T follicular helper cell (primary cell): ENCODE results near the gene TTC28.

Experiments
- DNase-seq: peaks from one replicate; pipeline ENCODE4 v3.0.0-alpha.2; 2020; ENCODE audit warnings: low read depth

The TTC28 gene

DNA sequence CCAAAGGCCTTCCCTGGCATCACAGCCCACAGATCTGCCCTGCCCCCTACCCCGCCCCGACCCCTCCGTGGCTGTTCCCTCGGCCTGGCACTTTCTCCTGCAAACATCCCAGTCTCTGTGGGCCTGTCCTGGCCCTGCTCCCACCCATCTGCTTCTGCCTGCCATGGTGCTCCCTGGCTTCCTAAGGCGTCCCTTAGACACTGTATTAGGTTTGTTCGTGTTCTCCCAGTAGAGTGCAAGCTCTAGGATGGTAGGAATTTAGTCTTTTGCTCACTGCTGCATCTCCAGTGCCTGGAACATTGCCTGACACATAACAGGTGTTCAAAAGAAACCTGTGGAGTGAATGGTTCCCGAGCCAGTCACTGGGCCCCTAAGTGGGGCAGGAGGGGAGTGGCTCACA is 690.9 kb downstream of the TTC28 start:
- no peak for DNase-seq

DNA sequence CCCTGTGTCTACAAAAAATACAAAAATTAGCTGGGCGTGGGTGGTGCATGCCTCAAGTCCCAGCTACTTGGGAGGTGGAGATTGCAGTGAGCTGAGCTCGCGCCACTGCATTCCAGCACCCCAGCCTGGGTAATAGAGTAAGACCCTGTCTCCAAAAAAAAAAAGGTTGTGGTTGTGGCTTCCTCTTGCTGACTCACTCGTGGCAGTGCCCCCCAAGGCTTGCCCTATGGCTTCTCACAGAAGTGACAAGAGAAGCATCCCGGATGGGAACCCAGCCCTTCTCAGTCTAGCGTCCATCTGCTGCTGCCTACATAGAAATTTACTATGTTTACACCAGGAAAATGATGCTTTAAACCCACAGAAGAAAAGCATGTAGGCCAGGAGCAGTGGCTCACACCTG is 692.1 kb downstream of the TTC28 start:
- DNase-seq = no peak

DNA sequence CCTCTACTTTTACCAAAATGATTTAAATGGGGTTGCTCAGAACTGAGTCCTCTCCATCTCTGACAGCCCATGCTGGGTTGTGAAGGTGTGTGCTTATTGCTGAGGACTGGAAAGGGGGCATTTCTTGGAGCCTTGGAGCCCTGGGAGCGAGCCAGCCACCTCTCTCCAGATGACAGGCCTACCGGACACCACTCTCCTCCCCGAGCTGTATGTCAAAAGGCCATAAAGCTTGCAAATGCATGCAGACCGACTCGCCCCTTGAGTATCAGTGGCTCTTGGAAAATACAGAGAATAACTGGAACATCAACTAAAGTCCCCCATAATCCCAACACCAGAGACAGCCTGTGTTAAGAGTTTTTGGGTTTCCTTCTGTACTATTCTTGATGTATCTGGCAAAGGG is 692.7 kb downstream of the TTC28 start:
- no peak for DNase-seq

DNA sequence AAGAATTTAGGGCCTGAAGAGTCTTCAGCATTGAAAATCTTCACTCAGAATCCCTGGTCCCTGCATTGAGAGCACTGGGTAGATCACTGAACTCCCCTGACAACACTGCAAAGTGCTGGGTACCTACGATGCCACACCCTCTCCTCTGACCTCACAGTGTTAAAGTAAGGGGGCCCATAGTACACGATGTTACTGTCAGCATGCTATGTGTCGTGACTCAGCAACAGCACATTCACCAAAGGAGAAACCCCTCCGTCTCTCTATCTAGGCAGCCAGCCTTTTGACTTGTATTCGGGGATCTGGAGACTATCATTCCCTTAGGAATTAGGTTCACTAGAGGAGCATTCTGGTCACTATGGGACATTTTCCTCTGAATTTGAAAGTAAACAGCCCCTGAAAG is 693.2 kb downstream of the TTC28 start:
- DNase-seq = no peak

DNA sequence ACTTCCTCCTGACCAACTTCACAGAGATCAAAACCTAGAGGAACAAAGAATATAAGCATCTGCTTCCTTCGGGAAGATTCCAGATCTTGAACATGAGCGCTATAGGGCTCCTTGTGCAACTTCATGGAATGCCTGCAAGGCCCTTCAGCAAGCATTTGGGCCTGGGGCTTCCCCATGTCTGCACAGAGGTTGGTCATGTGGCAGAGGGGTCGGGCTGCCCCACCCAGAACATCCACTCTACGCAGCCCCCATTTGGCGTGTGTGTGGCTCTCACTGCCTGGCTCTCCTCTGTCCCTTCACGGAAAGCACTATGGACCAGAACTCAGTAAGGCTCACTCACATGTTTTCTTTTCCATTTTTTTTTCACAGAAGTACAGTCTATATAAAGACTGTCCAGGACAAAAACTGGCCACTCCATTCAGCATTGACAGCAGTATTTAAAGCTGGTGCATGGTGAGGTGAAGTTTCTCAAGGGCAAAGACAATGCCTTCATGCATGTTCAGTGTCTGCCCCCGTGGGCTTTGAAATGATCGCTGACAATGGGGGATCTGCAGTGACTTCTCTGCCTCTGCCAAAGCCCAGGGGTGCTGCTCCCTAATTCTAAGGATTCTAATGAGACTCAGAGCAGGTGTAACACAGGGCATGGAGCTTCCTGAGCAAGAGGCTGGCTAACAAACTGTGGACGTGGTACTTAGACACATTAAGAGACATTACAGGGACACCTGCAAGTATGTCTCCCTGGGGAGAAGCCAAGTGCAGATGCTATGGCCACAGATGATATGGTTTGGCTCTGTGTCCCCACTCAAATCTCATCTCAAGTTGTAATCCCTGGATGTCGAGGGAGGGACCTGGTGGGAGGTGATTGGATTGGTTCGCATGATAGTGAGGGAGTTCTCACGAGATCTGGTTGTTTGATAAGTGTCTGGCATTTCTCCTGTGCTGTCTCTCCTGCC is 694.0 kb downstream of the TTC28 start:
- no peak for DNase-seq

DNA sequence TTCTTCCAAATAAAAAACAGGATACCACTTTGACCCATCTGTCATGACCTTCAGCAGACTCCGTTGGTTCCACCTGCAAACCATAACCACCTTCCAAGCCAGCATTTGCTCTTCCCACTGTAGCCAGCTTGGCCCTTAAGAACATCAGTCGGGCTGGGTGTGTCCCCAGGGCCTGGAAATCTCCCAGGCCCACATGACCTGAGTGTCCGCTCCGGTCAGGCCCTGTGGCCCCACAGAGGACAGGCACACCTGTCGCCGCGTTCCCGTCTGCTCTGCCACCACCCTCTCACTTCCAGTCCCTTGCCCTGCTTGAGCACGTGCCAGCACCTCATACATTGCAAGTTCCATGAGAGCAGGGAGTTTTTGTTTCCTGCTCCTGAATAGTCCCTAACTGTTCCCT is 694.9 kb downstream of the TTC28 start:
- DNase-seq = no peak

DNA sequence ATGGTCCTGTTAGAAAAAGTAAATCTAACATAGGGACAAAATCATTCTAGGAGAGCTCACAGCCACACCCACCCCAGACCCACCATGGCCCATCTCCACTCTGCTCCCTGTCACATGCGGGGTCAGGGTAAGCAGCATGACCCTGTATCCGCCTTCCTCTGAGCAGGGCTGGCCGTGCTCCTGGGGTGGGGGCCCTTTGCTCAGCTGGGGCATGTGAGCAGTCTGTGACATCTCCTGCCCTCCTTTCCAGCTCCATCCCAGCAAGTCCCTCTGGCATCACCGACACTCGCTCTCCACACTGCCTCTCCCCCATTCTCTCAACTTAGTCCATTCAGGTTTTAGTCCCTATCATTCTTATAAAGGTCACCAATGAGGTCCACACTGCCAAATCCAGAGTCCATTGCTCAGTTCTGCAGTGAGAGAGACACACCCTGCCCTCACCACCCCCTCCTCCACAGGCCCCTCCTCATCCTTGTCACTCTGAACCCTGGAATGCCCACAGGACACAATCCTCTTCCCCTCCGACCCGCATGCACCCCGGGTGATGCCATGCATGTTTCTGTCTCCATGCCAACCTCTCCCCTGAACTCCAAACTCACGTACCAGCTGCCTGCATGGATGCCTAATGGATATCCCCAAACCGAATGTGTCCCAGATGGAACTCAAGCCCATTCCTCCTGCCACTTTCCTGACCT is 695.5 kb downstream of the TTC28 start:
- no peak for DNase-seq

DNA sequence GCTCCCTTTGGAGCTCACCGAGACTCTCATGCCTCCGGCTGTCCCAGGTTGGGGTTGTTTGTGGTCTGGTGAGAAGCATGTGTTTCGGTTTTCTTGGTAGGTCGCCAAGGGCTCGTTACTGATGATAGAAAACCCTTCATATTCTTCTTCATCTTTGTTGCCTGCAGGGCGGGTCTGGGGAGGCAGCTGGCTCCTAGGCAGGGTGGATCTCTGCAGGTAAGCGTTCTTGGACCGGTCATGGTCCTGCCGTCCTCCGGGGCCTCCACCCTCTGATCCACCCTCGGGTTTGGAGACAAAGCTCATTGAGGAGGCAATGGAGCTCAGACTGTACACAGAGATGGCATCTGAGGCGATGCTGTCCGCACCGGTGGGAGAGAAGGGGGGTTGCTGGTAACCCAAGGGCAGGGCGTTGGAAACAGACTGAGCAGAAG is 696.3 kb downstream of the TTC28 start:
- no peak for DNase-seq

DNA sequence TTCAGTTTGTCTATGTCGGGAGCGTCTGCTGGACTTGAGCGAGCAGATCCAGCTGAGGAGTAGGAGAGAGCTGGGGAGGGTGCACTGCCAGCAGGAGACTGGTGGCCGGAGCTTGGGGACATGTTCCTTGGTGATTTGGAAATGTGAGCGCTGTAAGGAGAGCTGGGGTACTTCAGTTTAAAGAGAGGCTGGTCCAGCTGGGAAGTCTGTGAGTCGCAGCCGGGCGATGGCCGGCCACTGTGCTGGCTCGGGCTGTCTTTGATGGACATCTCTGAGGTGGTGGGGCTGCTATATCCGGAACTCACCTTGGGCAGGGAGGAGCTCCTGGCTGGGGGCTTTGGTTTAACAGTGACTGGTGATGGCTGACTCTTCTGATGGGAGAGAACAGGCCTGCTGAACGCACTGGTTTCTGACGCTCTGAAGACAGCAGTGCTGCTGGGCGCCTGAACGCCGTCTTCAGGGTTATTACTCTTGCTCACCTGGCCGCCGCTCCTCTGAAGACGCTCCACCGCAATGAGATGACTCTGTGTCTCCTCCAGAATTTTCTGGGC is 696.9 kb downstream of the TTC28 start:
- DNase-seq = no peak

DNA sequence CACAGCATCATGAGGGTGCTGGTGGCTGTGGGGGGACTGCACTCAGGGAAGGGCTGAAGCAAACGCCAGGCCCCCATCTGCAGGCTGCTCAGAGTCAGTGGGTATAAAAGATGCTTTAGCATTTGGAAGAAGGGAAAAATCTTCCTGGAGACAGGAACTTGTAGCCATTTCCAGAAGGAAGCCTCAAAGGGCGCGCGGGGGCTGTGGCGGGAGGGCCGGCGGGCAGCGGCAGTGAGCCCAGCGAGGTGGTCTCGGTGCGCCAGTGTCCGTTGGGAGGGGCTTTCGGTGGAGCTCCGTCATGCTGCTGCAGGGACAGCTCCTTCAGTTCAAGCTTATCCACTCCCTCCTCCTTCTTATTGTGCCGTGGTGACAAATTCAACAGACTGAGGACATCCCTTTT is 697.5 kb downstream of the TTC28 start:
- DNase-seq = no peak

DNA sequence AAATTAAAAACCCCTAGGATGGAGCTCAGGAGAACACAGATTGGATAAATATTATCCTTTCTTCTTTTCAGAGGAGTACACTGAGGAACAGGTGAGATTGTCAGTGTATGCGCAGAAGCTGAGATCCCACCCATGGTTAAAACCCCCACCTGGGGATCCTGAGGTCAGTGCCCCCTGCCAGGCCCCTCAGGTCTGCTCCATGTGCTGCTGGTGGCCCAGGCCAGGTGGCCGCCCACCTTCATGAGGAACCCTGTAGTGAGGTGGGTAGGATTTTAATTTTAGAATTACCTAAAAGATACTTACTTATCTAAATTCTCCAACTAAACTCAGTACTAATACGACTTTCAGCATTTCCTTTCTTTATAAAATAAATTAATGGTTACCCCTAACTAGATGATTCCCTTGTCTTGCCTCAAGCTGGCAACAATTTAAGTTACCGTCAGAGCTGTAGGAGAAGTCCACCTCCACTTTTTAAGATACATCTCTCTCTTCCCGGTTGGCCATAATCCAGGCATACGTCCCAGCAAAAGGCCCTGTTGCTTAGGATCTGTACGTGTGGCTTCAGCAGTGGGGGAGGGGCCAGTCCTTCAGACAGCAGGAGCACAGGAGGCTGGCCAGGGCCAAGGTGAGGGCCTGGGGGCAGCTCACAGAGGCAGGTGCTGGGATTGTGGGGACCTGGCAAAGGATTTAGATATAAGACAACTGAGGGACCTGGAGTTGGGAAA is 699.1 kb downstream of the TTC28 start:
- DNase-seq = no peak

DNA sequence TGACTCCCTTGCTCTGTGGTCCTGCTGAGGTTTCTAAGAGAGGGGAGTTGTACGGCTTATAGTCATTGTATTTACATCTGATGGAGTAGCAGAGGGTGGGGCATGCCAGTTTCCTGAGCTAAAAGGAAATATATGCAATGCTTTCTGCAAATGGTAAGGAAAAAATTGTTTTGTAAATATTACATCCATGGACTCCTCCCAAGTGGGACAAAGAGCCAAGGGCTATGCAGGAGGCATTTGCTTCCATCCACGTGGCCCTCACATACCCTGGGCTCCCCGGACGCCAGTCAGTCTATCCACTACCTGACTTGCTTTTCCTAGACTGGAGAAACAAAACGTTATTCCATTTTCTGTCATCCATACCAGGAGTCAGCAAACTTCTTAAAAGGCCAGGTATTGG is 700.8 kb downstream of the TTC28 start:
- no peak for DNase-seq

DNA sequence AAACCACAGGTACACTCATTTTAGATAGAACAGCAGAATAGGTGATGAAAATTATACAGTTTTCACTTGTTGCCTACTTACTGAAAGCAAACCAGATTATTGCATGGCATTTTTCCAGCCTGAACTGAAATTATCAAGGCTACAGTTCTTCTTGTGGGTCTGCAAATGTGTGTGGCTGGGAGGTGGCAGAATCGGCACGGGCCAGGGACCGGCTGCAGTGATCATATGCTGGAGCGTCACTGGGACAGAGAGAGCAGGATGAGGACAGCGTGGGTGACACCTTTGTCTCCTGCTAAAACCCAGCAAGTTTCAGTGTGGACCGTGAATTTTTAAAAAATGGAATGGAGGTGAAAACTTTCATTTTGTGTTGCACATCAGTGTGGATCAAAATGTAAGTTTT is 701.3 kb downstream of the TTC28 start:
- no peak for DNase-seq

DNA sequence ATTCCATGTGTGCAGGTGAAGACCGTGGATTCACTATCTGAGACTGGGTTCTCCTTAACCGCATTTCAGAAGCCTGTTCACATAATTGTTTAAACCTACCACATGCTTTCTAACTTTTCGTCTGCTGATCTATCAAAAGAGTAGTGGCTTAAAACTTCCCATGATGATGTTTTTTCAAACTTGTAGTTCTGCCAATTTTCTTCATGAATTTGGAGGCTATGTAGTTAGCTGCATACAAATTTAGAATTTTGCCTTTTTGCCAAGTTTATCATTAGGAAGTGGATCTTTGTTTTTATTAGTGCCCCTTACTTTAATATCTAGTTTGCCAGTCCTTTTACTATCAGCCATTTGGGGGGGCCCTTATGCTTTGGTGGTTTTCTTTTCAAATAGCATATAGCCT is 703.1 kb downstream of the TTC28 start:
- DNase-seq = no peak

DNA sequence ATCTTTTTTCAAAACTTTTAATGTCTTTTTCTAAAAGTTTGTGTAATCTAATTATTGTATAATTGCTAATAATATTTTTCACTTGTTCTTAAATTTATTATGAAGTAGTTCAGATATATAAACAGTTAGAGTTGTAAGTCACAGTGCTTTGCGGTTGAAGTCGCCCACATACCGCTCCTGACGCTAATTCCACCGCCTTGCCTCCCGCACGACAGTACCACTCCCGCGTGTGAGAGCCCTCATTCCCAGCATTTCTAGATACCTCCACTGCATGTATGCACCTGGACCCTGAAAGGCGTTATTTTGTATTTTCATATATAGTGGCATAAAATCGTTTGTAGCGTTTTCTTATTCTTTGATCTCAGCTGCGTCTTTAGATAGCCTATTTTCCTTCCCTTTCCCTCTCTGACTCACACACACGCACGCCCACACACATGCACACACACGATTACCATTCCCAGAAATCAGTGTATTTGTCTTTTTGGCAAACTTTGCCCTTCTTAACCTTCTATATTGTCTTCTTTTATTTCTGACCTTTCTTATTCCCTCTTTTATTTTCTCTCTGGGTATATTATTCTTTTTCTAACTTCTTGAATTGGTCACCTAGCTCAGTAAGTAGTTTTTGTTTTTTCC is 704.1 kb downstream of the TTC28 start:
- no peak for DNase-seq

DNA sequence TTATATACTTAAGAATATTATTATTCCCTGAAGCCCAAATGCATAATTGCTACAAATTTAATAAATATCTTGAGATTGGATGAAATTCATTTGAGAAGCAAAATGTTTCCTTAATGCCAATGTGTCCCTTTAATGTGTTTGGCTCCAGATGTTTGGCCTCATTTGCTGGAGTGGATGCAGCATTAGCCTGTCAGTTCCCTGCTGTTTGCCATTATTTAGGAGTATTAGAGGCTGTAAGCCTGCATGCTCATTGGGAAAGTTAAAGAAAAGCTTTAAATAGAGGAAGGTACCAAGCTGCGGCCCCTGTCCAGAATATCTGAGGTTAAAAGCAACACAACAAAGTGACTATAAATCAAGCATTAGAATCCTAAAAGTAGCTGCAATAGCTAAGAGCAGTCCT is 705.8 kb downstream of the TTC28 start:
- no peak for DNase-seq

DNA sequence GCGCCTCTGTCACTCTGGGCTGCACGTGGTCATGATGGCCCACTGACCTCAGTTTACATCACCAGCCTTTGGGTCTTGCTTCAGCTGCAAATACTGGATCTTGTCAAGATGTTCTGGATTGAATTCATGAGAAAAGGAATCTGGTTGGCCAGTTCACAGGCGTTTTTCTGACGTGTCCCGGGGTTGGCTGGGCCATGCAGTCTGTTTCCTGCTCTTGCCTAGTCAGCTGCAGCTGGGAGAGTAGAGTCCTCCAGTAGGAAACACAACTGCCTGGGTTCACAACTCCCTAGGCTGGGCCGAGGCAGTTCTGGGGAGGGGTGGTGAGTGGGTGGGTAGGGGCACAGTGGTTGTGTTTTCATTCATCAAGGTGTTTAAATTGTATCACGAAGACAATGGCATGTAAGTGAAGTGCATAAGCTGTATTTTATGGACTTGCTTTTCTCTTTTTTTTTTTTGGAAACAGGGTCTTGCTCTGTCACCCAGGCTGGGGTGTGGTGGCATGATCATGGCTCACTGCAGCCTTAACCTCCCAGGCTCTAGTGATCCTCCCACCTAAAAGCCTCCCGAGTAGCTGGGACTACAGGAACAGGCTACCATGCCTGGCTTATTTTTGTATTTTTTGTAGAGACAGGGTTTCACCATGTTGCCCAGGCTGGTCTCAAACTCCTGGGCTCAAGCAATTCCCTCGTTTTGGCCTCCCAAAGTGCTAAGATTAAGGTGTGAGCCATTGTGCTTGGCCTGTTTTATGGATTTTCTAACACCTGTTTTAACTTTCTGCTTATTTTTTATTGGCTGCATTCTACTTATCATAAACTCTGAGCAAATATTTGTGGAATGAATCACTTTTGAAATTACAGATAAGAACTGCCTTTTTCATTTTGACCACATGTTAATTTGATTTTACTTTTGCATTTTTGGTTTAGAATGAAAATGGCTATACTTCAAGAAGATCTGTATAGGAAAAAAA is 706.6 kb downstream of the TTC28 start:
- no peak for DNase-seq

DNA sequence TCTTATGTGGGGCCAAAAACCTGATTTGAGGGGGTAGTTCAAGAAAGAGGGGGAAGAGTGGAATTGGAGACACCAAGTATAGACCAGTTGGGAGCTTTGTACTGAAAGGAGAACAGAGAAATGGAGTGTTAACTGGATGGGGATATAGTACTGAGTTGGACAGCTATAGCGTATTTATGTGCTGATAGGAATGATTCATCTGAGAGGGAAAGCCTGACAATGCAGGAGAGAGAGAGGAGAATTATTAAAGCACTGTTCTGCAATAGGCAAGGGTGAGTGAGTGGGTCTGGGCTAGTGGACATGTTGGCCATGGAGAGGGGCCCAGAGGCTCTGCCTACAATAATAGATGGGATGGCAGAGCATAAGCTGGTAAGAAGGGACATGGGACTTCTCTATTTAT is 707.7 kb downstream of the TTC28 start:
- no peak for DNase-seq

DNA sequence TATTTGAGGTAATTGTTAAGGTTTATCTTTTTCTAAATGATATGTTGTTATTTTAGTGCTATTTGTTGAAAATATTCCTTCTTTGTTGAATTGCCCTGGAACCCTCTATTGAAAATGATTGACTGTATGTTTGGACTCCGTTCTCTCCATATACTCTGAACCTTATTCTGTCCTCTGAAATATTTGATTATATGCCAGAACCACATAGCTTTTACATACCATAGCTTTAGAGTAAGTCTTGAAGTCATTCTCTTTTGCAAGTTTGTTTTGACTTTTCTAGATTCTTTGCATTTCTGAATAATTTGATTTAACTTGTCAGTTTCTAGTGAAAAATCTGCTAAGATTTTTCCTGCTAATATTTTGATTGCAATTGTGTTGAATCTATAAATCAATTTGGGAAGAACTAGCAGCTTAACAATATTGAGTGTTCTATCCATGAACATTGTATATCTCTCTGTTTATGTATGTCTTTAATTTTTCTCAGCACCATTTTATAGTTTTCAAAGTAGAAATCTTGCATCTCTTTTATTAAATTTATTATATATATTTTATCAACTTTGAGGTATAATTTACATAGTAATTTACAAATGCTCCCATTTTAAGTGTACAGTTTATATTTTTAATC is 708.9 kb downstream of the TTC28 start:
- DNase-seq = no peak
